ENCODE results near the gene CTBP1.

CTBP1 gene

DNA sequence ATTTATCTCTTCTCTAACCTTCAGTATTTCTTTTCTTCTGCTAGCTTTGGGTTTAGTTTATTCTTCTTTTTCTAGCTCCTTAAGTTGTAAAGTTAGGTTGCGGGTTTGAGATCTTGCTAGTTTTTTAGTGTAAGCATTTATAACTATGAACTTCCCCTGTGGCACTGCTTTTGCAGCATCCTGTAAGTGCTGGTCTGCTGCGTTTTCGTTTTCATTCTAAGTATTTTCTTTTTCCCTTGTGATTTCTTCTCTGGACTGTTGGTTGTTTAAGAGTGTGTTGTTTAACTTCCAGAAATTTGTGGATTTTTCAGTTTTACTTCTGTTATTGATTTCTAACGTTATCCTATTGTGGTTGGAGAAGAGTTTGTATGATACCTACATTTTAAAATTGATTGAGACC, 11.0 kb upstream of the CTBP1 start:
- H3K9ac ChIP-seq (ENCODE audit: low read depth, low read length): no peak overlapping the region
- no peaks in the 10 kb centered on the region for H3K9me3 ChIP-seq (replicated peaks; ENCODE audit: low read length)

GRCh38 chr4:1258457-1258856, 9.5 kb upstream of the CTBP1 start:
- H3K9me3 ChIP-seq (replicated peaks; ENCODE audit: low read length): no peaks in the 10 kb centered on the region
- H3K9ac ChIP-seq (ENCODE audit: low read depth, low read length): no peak overlapping the region
- no peak overlapping the region for H3K4me2 ChIP-seq (ENCODE audit: low read length)
- H3K4me1 ChIP-seq (ENCODE audit: control insufficient read depth, insufficient read depth, low read length): no peaks in the 10 kb centered on the region
- H3K4me3 ChIP-seq (ENCODE audit: low read length): no peak overlapping the region
- no peaks in the 10 kb centered on the region for H3K36me3 ChIP-seq (ENCODE audit: insufficient read depth, low read length)
- H3K27me3 ChIP-seq (ENCODE audit: control insufficient read depth, insufficient read depth, low read length): no peaks in the 10 kb centered on the region

More for the DNA sequence above, 11.0 kb upstream of the CTBP1 start:
- no peak overlapping the region for H3K4me3 ChIP-seq (ENCODE audit: low read length)
- no peaks in the 10 kb centered on the region for H3K4me1 ChIP-seq (ENCODE audit: control insufficient read depth, insufficient read depth, low read length)
- H3K4me2 ChIP-seq (ENCODE audit: low read length): no peak overlapping the region
- H3K27me3 ChIP-seq (ENCODE audit: control insufficient read depth, insufficient read depth, low read length): no peaks in the 10 kb centered on the region
- no peaks in the 10 kb centered on the region for H3K36me3 ChIP-seq (ENCODE audit: insufficient read depth, low read length)

DNA sequence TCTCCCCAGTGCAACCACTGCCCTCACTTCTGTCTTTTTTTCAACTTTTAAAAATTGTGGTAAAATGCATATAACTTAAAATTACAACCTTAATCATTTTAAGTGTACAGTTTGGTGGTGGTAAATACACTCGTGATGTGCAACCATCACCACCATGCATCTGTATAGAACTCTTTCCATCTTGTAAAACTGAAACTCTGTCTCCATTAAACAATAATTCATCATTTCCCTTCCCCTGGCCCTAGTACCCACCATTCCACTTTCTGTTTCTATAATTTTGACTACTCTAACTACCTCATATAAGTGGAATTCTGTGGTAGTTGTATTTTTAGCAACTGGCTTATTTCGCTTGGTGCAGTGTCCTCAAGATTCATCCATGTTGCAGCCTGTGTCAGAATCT, 6.8 kb upstream of the CTBP1 start:
- Histone ChIP-seq H3K36me3 (ENCODE audit: insufficient read depth, low read length) (peaks cover 12% of the 10 kb centered on the region), H3K4me3 (ENCODE audit: low read length) (no peak overlapping the region), H3K27me3 (ENCODE audit: control insufficient read depth, insufficient read depth, low read length) (no peaks in the 10 kb centered on the region), H3K4me1 (ENCODE audit: control insufficient read depth, insufficient read depth, low read length) (peaks cover under 1% of the 10 kb centered on the region), H3K4me2 (ENCODE audit: low read length) (no peak overlapping the region), H3K9me3 (replicated peaks; ENCODE audit: low read length) (peaks cover under 1% of the 10 kb centered on the region), H3K9ac (ENCODE audit: low read depth, low read length) (no peak overlapping the region)

DNA sequence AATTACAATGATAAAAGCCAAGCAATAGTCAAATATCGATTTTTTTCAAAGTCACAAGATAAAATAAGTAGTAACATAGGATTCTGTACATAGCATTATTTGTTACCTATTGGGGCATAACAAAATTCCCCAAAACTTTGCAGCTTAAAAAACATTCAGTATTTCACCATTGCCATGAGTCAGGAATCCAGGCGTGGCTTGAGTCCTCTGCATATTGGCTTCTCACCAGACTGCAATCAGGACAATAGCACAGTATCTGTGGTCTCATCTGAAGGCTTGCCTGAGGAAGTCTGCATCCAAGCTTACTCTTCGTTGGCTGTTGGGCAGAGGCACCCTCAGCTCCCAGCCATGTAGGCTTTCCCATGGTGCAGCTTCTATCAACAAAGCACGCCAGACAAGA, 6.2 kb upstream of the CTBP1 start:
- H3K4me2 ChIP-seq (ENCODE audit: low read length): no peak overlapping the region
- H3K9me3 ChIP-seq (replicated peaks; ENCODE audit: low read length): peaks cover 5% of the 10 kb centered on the region

DNA sequence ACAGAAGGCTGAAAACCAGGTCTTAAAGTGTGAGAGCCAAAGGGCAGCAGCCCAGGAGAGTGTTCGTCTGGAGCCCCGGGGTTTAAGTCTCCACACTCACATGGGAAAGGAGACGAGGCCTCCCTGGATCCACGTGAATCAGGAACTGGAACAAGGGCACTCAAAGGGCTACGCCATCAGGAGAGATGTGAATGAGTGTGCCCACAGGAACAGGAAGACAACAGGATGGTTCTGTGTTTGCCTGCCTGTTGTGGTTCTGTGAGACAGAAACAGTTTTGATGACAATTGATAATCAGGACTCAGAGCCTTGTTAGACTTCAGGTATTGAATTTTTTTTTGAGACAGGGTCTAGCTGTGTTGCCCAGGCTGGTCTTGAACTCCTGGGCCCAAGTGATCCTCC, 4.9 kb upstream of the CTBP1 start:
- H3K4me3 ChIP-seq (ENCODE audit: low read length): no peak overlapping the region

More for the DNA sequence above, 6.2 kb upstream of the CTBP1 start:
- Histone ChIP-seq H3K9ac (ENCODE audit: low read depth, low read length) (no peak overlapping the region), H3K36me3 (ENCODE audit: insufficient read depth, low read length) (peaks cover 13% of the 10 kb centered on the region), H3K4me1 (ENCODE audit: control insufficient read depth, insufficient read depth, low read length) (peaks cover 6% of the 10 kb centered on the region), H3K27me3 (ENCODE audit: control insufficient read depth, insufficient read depth, low read length) (no peaks in the 10 kb centered on the region), H3K4me3 (ENCODE audit: low read length) (no peak overlapping the region)

GRCh38 chr4:1252928-1253492, 4.1 kb upstream of the CTBP1 start:
- Histone ChIP-seq H3K4me1 (ENCODE audit: control insufficient read depth, insufficient read depth, low read length) (peaks cover 12% of the 10 kb centered on the region), H3K27me3 (ENCODE audit: control insufficient read depth, insufficient read depth, low read length) (no peaks in the 10 kb centered on the region)

More for the DNA sequence above, 4.9 kb upstream of the CTBP1 start:
- Histone ChIP-seq H3K36me3 (ENCODE audit: insufficient read depth, low read length) (peaks cover 13% of the 10 kb centered on the region), H3K4me1 (ENCODE audit: control insufficient read depth, insufficient read depth, low read length) (peaks cover 12% of the 10 kb centered on the region), H3K9ac (ENCODE audit: low read depth, low read length) (no peak overlapping the region), H3K9me3 (replicated peaks; ENCODE audit: low read length) (peaks cover 6% of the 10 kb centered on the region), H3K4me2 (ENCODE audit: low read length) (no peak overlapping the region), H3K27me3 (ENCODE audit: control insufficient read depth, insufficient read depth, low read length) (no peaks in the 10 kb centered on the region)

DNA sequence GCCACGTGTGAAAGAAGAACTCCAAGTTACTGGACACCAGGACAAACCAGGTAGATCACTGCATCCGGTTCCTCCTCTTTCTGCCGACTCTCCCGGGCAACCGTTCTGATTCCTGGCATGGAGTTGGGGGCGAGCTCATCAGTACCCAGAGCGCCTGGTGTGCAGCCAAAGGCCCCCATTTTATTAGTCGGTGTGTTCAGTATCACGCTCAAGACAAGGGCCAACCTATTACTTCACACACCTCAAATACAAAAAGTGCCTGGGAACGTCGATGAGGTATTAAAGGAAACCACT, 2.8 kb upstream of the CTBP1 start:
- H3K4me1 ChIP-seq (ENCODE audit: control insufficient read depth, insufficient read depth, low read length): peaks cover 19% of the 10 kb centered on the region
- no peak overlapping the region for H3K4me2 ChIP-seq (ENCODE audit: low read length)
- H3K36me3 ChIP-seq (ENCODE audit: insufficient read depth, low read length): peaks cover 13% of the 10 kb centered on the region
- H3K4me3 ChIP-seq (ENCODE audit: low read length): no peak overlapping the region
- H3K9ac ChIP-seq (ENCODE audit: low read depth, low read length): no peak overlapping the region
- peaks cover 6% of the 10 kb centered on the region for H3K9me3 ChIP-seq (replicated peaks; ENCODE audit: low read length)
- no peaks in the 10 kb centered on the region for H3K27me3 ChIP-seq (ENCODE audit: control insufficient read depth, insufficient read depth, low read length)

More at GRCh38 chr4:1252928-1253492, 4.1 kb upstream of the CTBP1 start:
- Histone ChIP-seq H3K4me2 (ENCODE audit: low read length) (no peak overlapping the region), H3K9me3 (replicated peaks; ENCODE audit: low read length) (peaks cover 6% of the 10 kb centered on the region), H3K9ac (ENCODE audit: low read depth, low read length) (no peak overlapping the region), H3K36me3 (ENCODE audit: insufficient read depth, low read length) (peaks cover 13% of the 10 kb centered on the region), H3K4me3 (ENCODE audit: low read length) (no peak overlapping the region)

DNA sequence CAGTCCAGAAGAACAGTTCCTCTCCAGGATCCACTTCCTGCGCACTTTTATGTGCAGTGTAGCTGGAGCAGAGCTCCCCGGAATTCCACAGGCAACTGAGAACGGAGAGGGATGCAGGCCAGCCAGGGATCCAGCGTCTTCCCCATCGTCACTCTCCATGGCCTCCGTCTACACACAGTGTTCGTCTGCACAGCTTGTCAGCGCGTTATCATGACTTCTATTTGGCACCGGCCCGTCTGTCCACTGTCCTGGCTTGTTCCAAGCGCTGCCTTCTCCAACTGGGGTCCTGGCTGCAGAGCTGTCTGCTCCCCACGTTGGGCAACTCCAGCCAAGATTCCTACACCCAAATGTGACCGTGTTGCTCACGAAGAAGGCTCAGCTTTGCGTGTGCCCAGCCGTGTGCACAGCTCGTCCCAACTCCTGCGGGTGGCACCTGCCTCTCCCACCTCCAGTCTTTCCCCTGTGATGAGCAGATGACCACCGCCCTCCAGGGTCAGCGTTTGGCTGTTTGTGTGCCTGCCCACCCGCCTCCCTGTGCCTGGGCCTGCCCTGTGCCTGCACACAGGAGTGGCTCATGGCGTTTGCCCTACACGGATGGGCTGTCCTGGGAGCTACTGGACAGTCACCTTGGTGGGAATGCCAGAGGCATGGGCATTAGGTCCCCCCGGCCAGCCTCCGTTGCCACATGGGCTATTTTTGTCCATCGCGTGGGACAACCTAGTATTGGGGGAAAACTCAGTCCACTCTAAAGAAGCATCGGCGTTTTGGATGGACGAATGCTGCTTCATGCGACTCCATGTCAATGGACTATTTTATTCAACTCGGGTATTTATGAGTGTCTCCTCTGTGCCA, 2.2 kb upstream of the CTBP1 start:
- H3K4me3 ChIP-seq (ENCODE audit: low read length): no peak overlapping the region
- no peaks in the 10 kb centered on the region for H3K27me3 ChIP-seq (ENCODE audit: control insufficient read depth, insufficient read depth, low read length)
- no peak overlapping the region for H3K4me2 ChIP-seq (ENCODE audit: low read length)
- peaks cover 13% of the 10 kb centered on the region for H3K36me3 ChIP-seq (ENCODE audit: insufficient read depth, low read length)
- no peak overlapping the region for H3K9ac ChIP-seq (ENCODE audit: low read depth, low read length)
- H3K9me3 ChIP-seq (replicated peaks; ENCODE audit: low read length): peaks cover 6% of the 10 kb centered on the region
- peaks cover 24% of the 10 kb centered on the region for H3K4me1 ChIP-seq (ENCODE audit: control insufficient read depth, insufficient read depth, low read length)

DNA sequence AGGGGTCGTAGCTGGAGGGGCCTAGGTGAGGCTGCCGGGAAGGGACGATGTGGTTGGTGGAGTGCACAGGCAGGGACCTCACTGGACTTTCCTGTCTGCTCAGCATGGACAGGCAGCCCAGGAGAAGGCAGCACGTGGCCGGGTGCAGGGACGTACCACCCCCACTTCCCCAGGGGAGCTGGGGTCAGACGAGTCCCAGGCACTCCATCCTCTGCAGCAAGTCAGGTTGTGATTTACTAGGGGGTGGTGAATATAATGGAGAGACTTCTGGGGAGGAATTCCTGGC, 1.5 kb upstream of the CTBP1 start:
- Histone ChIP-seq H3K4me1 (ENCODE audit: control insufficient read depth, insufficient read depth, low read length) (peaks cover 31% of the 10 kb centered on the region), H3K36me3 (ENCODE audit: insufficient read depth, low read length) (peaks cover 13% of the 10 kb centered on the region), H3K9ac (ENCODE audit: low read depth, low read length) (peak overlapping the region; percentile 91), H3K4me3 (ENCODE audit: low read length) (peak overlapping the region; percentile 68), H3K9me3 (replicated peaks; ENCODE audit: low read length) (peaks cover 6% of the 10 kb centered on the region), H3K4me2 (ENCODE audit: low read length) (peak overlapping the region; percentile 96), H3K27me3 (ENCODE audit: control insufficient read depth, insufficient read depth, low read length) (no peaks in the 10 kb centered on the region)

DNA sequence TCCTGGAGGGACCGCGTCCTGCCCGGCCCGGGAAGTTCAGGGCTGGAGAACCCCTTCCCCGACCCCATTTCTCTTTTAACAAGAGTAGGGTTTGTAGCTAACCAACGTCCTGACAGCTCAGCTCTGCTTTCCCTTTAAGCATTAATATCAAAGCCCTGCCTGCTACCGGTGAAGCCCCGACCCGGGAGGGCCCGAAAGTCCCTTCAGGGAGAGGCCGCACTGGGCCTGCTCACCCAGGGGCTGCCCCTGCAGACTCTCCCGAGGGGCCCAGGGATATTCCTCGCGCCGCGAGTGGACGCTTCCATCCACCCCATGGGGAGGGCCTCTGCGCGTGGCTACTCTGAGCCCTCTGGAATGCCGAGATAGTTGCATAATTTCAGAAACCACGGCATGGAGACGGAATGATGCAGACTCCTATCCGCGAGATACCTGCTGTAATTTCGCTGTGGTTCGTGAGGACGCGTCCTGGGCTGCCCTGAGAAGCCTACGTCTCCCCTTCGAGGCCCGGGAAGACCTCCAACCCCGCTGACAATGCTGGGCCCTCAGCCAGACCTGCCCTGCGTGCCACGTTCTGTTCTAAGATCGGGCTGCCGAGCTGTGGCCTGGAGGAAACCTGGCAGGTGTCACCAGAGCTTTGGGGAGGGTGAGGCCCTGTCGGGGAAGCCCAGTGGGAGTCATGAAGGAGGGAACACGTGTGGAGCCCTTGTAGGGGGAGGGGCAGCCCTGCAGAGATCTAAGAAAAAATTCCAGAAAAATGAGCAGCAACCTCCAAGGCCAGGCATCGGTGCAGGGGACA, 999 bp upstream of the CTBP1 start:
- Histone ChIP-seq H3K9ac (ENCODE audit: low read depth, low read length) (peak overlapping the region; percentile 91), H3K4me3 (ENCODE audit: low read length) (peak overlapping the region; percentile 68), H3K4me1 (ENCODE audit: control insufficient read depth, insufficient read depth, low read length) (peaks cover 36% of the 10 kb centered on the region), H3K9me3 (replicated peaks; ENCODE audit: low read length) (peaks cover 6% of the 10 kb centered on the region), H3K27me3 (ENCODE audit: control insufficient read depth, insufficient read depth, low read length) (no peaks in the 10 kb centered on the region), H3K36me3 (ENCODE audit: insufficient read depth, low read length) (peaks cover 13% of the 10 kb centered on the region), H3K4me2 (ENCODE audit: low read length) (peak overlapping the region; percentile 96)

DNA sequence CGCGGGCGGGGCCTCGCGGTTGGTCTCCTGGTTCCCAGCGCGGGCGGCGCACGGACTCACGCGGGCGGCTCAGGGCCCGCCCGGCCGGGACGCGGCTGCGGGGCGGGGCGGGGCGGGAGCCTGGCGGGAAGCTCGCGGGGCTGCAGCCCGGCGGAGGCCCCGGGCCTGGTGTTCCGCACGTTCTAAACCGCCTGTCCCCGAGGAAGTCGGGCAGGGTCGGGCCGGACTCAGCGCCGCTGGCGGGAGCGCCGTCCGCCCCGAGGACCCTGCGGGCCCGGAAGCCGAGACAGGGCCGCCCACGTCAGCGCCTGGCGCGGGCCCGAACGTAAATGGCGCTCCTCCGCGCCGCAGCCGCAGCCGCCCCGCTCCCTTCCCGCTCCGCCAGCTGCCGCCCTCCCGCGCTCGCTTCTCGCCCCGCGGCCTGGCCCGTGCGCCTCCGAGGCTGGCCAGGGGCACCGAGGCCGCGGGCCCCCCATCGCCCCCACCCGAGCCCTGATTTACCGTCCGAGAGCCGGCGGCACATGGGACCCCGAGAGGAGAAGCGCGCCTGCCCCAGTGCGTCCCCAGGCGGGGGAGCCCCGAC, 309 bp upstream of the CTBP1 start:
- H3K27me3 ChIP-seq (ENCODE audit: control insufficient read depth, insufficient read depth, low read length): no peaks in the 10 kb centered on the region
- peaks cover 43% of the 10 kb centered on the region for H3K4me1 ChIP-seq (ENCODE audit: control insufficient read depth, insufficient read depth, low read length)
- peaks cover 6% of the 10 kb centered on the region for H3K9me3 ChIP-seq (replicated peaks; ENCODE audit: low read length)
- H3K36me3 ChIP-seq (ENCODE audit: insufficient read depth, low read length): peaks cover 13% of the 10 kb centered on the region
- H3K4me2 ChIP-seq (ENCODE audit: low read length): peak overlapping the region; percentile 96
- peak overlapping the region; percentile 68 for H3K4me3 ChIP-seq (ENCODE audit: low read length)
- H3K9ac ChIP-seq (ENCODE audit: low read depth, low read length): peak overlapping the region; percentile 91

All from skeletal muscle satellite cell (primary cell).